ENCODE data around the gene BPGM.

DNA sequence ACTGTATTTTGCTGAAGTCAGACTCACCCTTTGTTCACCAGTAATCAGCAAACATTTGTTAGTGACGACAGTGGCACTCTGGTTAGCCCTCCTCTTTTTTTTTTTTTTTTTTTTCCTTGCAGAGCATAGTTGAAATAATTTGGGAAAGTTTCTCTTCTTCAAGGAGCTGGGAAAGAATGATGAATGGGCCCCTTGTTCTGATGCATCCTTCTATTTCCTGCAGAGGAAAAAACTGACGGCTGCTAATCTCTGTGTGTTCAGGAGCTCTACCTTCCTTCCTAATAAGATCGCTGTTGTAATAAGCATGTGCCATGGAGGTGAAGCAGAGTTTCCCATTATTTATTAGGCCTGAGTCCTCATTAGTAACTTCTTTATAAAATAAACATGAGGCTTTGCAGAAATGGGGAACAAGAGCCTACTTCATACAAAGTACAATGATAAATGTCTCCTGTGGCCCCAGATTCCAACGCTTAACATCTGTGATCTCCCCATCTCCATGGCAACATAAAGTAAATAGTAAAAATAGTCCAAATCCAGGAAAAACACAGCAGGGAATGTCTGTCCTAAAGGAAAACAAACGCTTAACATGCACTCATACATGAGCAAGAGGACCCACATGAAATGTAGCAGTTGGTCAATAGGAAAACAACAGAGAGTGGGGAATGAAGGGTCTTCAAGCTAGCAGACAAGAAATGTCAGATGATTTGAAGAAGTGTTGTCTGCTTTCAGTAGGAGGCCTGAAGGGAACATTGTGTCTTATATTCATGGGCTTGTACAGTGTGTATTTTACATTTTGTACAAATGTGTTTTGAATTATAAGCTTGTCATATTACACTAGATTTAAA is 73.7 kb downstream of the BPGM start:
- no peak for TF ChIP-seq EZH2 (IDR thresholded peaks at IDR 0.05)
- no peak for TF ChIP-seq POLR2AphosphoS5 (IDR thresholded peaks at IDR 0.05; ENCODE audit: borderline replicate concordance, low read depth, low read length)
